GM21576 (cell line): ENCODE measurements around the gene KCTD7.
A peak's percentile ranks its signal among the peaks of the same experiment; 100 is the strongest.
"Not testable (repeated sequence)": the region's sequence is repeated elsewhere in the genome, so short reads cannot be mapped to it uniquely, and the experiment has no call there.

Source experiments
- ATAC-seq: cut with Tn5 transposase; IDR thresholded peaks from one replicate; pipeline ENCODE4 v1.9.1; 2021; ENCODE audit warnings: mild to moderate bottlenecking, moderate library complexity; ENCODE audit not compliant: unreplicated experiment

The KCTD7 gene

GRCh38 chr7:66628361-66629221 lies at the start of gene KCTD7:
Gene KCTD7 (plus strand): TSS chr7:66628881. CDS start chr7:66629065, 184 bp downstream.
- ATAC-seq: peak; percentile 85

DNA sequence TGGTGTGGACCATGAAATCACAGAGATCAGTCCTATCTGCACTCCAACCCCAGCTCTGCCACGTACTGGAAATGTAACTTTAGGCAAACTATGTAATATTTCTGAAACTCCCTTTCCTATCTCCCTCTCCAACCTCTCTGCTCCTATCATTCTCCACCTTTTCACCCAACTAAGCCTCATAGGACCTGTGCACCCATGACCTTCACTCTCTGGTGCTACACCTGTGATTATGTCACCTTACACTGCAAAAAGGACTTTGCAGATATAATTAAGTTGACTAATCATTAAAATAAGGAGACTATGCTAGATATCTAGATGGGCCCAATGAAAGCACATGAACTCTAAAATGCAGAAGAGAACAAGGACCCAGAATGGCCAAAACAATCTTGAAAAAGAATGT lies 48.3 kb upstream of the KCTD7 start:
- not testable (repeated sequence) for ATAC-seq

- not testable (repeated sequence) for ATAC-seq
Measured at GRCh38 chr7:66582816-66583489, 45.7 kb upstream of the KCTD7 start.

GRCh38 chr7:66583490-66584110 lies 45.1 kb upstream of the KCTD7 start:
- no peak for ATAC-seq

- no peak for ATAC-seq
Measured at GRCh38 chr7:66586181-66586580, 42.5 kb upstream of the KCTD7 start.

DNA sequence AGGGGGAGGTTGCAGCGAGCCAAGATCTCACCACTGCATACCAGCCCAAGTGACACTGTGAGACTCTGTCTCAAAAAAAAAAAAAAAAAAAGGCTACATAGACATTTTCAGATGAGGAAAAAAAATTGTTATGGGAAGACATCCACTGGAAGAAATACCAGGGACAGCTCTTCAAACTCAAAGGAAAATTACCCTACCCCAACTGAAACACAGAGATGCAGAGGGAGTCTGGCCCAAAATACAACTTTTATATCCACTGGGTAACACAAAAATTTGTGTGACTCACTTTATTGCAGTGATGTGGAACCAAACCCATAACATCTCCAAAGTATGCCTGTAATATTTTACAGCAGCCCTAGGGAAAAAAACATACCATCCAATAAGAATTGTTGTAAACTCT lies 40.5 kb upstream of the KCTD7 start:
- ATAC-seq: not testable (repeated sequence)

GRCh38 chr7:66588856-66589570 lies 39.7 kb upstream of the KCTD7 start:
- ATAC-seq: not testable (repeated sequence)

DNA sequence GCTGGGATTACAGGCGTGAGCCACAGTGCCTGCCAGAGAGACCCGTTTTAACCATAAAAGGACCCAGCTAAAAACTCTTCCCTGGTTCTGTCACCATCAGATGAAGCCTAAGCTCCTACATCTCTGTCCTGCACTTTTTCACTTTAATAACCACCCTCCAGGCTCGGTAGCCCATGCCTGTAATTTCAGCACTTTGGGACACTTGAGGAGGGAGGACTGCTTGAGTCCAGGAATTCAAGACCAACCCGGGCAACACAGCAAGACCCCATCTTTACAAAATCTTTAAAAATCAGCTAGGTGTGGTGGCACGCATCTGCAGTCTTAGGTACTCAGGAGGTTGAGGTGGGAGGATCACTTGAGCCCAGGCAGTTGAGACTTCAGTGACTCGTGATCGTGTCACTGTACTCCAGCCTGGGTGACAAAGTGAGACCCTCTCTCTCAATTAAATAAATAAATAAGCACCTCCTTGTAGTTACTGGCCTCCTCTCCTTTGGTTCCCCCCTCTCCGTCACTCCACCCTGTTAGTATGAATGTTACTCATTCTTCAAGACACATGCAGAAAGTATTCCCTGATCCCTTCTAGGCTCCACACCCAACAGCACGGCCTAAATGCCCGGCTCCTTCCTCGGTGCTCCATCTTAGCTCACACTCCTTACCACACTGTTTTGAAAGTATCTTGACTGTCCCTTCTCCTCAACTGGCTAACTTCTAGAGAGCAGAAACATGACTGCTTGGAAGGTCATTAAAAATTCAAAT lies 38.2 kb upstream of the KCTD7 start:
- not testable (repeated sequence) for ATAC-seq

GRCh38 chr7:66591058-66591798 lies 37.5 kb upstream of the KCTD7 start:
- peak; percentile 13 for ATAC-seq

GRCh38 chr7:66591799-66592596 lies 36.7 kb upstream of the KCTD7 start:
- peak; percentile 95 for ATAC-seq

DNA sequence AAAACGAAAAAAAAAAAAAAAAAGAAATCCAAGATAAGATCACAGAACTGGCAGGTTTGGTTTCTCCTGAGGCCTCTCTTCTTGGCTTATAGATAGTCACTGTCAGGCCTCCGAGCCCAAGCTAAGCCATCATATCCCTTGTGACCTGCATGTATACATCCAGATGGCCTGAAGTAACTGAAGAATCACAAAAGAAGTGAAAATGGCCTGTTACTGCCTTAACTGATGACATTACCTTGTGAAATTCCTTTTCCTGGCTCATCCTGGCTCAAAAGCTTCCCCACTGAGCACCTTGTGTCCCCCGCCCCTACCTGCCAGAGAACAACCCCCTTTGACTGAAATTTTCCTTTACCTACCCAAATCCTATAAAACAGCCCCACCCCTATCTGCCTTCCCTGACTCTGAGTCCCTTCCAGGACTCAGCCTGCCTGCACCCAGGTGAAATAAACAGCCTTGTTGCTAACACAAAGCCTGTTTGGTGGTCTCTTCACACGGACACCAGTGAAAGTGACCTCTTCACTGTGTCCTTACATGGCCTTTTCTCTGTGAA lies 36.0 kb upstream of the KCTD7 start:
- peak; percentile 5 for ATAC-seq

GRCh38 chr7:66594082-66594481 lies 34.6 kb upstream of the KCTD7 start:
- not testable (repeated sequence) for ATAC-seq

GRCh38 chr7:66597461-66597860 lies 31.2 kb upstream of the KCTD7 start:
- no peak for ATAC-seq

DNA sequence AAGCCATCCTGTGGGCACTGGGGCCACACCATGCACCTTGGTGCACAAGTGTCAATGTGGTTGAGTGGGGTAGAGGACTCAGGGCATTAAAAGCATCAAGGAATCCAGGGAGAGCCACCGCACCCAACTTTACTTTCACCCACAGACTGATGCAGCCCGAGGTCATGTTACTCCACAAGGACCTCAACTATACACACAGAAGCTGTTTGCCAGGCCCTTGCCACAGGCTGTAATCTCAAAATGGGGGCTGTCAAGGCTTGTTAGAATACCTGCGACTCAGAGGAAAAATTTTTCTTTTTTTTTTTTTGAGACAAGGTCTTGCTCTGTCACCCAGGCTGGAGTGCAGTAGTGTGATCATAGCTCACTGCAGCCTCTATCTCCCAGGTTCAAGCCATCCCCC lies 26.5 kb upstream of the KCTD7 start:
- no peak for ATAC-seq

- no peak for ATAC-seq
Measured at GRCh38 chr7:66604198-66604597, 24.5 kb upstream of the KCTD7 start.

- not testable (repeated sequence) for ATAC-seq
Measured at GRCh38 chr7:66606540-66607291, 22.0 kb upstream of the KCTD7 start.

DNA sequence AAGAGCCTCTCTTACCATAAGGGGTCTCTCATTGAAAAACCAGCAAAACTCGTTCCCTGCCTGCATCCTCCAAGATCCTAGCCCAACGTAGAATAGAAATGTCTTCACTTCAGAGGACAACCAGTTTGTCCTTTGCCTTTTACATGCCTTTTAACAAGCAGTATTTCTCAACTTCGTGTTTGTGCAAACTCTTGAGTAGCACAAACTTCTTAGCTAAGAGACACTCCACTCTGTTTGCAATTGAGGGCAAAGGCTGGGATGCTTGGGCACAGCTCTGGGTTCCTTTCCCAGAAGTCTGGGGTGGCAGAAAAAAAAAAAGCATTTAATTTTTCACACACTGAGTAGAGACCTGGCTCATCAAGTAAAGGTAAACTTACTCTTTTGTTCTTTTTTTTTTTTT lies 19.5 kb upstream of the KCTD7 start:
- no peak for ATAC-seq

DNA sequence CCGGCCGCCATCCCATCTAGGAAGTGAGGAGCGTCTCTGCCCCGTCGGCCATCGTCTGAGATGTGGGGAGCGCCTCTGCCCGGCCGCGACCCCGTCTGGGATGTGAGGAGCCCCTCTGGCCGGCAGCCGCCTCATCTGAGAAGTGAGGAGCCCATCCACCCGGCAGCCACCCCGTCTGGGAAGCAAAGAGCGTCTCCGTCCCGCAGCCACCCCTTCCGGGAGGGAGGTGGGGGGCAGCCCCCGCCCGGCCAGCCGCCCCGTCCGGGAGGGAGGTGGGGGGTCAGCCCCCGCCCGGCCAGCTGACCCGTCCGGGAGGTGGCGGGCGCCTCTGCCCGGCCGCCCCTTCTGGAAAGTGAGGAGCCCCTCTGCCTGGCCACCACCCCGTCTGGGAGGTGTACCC lies 14.1 kb upstream of the KCTD7 start:
- not testable (repeated sequence) for ATAC-seq
